Peyer's patch (tissue), 4 donors: ENCODE measurements around the gene RPTOR.

Experiments used
- POLR2A ChIP-seq, 2 donors: fragments of 450-650 bp; IDR thresholded peaks; one replicate each; pipeline ENCODE4 v1.5.1; 2017; ENCODE audit warnings: antibody characterized with exemption in 2 of 2, mild to moderate bottlenecking in 2 of 2, moderate library complexity in 2 of 2
- TF ChIP-seq, protein P1 (sequence below), 6 experiments: fragments of 450-650 bp in 4 of 6; fragments of 200-600 bp in 2 of 6; sonication (generic) in 1 of 6; IDR thresholded peaks; one replicate each; pipeline ENCODE4 v1.5.1; 2017 to 2019; ENCODE audit warnings: antibody characterized with exemption in 6 of 6, mild to moderate bottlenecking in 3 of 6, moderate library complexity in 1 of 6

DNA sequence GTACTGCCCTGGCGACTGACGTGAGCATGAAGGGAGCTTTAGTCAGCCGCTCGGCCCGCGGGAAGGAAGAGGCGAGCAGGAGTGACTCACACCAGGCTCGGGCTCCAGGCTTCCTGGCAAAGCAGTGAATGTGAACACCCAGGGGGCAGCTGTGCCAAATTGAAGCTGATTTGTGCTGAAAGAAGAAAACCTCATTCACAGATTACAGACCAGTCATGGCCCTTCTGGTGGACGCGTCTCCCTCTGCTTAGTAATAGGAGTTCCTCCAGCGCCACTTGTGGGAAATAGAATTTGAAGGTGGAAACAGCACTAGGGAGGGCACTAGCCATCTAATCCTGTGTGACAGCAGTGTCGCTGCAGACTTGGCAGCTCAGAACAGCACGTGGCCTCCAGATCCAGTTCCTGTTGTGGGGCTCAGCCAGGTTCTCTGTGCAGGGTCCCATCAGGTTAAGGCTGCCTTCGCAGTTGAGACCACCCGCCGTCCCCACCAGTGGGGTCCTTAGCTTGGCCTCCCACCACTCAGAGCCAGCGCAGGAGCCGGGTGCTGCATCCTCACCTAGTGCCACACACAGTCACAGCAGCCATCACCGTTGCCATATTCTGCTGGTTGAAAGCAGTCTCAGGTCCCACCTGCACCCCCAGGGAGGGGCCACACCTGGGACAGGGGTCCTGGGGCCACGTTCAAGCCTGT, 282.5 kb downstream of the RPTOR start:
- TF ChIP-seq POLR2A (IDR thresholded peaks at IDR 0.05), result no peak
- TF ChIP-seq, protein P1, sequence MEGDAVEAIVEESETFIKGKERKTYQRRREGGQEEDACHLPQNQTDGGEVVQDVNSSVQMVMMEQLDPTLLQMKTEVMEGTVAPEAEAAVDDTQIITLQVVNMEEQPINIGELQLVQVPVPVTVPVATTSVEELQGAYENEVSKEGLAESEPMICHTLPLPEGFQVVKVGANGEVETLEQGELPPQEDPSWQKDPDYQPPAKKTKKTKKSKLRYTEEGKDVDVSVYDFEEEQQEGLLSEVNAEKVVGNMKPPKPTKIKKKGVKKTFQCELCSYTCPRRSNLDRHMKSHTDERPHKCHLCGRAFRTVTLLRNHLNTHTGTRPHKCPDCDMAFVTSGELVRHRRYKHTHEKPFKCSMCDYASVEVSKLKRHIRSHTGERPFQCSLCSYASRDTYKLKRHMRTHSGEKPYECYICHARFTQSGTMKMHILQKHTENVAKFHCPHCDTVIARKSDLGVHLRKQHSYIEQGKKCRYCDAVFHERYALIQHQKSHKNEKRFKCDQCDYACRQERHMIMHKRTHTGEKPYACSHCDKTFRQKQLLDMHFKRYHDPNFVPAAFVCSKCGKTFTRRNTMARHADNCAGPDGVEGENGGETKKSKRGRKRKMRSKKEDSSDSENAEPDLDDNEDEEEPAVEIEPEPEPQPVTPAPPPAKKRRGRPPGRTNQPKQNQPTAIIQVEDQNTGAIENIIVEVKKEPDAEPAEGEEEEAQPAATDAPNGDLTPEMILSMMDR (IDR thresholded peaks at IDR 0.05), result no peak
